Urothelium cell line (cell line): ENCODE measurements around the gene FIS1.
"Not testable (repeated sequence)": the region's sequence is repeated elsewhere in the genome, so short reads cannot be mapped to it uniquely, and the experiment has no call there.

Source experiments
- DNase-seq: peaks from one replicate; pipeline ENCODE4 v3.0.0; 2011; ENCODE audit warnings: low spot score, mixed read lengths
- FAIRE-seq: peaks from 2 replicates; lab custom pipeline; 2011; peaks lifted over from hg19 to GRCh38; lab: Jason Lieb, UNC

Gene FIS1

GRCh38 chr7:101206665-101207042 is 38.2 kb downstream of the FIS1 start:
- FAIRE-seq (no peak), DNase-seq (no peak)

- FAIRE-seq (no peak), DNase-seq (no peak)
These were observed 38.8 kb downstream of the FIS1 start for GRCh38 chr7:101205901-101206664.

- not testable (repeated sequence) for FAIRE-seq
These were observed 40.8 kb downstream of the FIS1 start for GRCh38 chr7:101203740-101204738.

GRCh38 chr7:101202603-101202918 is 42.3 kb downstream of the FIS1 start:
- DNase-seq, result no peak
- no peak for FAIRE-seq

More at GRCh38 chr7:101203740-101204738, 40.8 kb downstream of the FIS1 start:
- DNase-seq, result not testable (repeated sequence)

- FAIRE-seq (no peak), DNase-seq (no peak)
These were observed 42.9 kb downstream of the FIS1 start for GRCh38 chr7:101201695-101202602.

- DNase-seq (no peak), FAIRE-seq (no peak)
These were observed 43.9 kb downstream of the FIS1 start, which contains the start of gene MOGAT3 for GRCh38 chr7:101200862-101201599. MOGAT3 (minus strand) TSS chr7:101201036; CDS start chr7:101200854, 182 bp downstream.

- DNase-seq, result no peak
- FAIRE-seq, result no peak
These were observed 44.4 kb downstream of the FIS1 start for GRCh38 chr7:101200504-101200861.

GRCh38 chr7:101199522-101199921 is 45.4 kb downstream of the FIS1 start:
- FAIRE-seq, DNase-seq: not testable (repeated sequence)

GRCh38 chr7:101198476-101198875 is 46.4 kb downstream of the FIS1 start:
- DNase-seq, result no peak
- no peak for FAIRE-seq

GRCh38 chr7:101197991-101198390 is 46.9 kb downstream of the FIS1 start:
- FAIRE-seq, result no peak

GRCh38 chr7:101195884-101196283 is 49.0 kb downstream of the FIS1 start:
- FAIRE-seq (peak; percentile 5), DNase-seq (no peak)

More at GRCh38 chr7:101197991-101198390, 46.9 kb downstream of the FIS1 start:
- no peak for DNase-seq
